Medulla oblongata (tissue), 1 donor: ENCODE results near the gene DZIP1.
A peak's percentile ranks its signal among the peaks of the same experiment; 100 is the strongest.

Experiments
- DNase-seq: peaks from one replicate; pipeline ENCODE4 v3.0.0-alpha.2; 2015; ENCODE audit errors: extremely low spot score

Gene DZIP1

DNA sequence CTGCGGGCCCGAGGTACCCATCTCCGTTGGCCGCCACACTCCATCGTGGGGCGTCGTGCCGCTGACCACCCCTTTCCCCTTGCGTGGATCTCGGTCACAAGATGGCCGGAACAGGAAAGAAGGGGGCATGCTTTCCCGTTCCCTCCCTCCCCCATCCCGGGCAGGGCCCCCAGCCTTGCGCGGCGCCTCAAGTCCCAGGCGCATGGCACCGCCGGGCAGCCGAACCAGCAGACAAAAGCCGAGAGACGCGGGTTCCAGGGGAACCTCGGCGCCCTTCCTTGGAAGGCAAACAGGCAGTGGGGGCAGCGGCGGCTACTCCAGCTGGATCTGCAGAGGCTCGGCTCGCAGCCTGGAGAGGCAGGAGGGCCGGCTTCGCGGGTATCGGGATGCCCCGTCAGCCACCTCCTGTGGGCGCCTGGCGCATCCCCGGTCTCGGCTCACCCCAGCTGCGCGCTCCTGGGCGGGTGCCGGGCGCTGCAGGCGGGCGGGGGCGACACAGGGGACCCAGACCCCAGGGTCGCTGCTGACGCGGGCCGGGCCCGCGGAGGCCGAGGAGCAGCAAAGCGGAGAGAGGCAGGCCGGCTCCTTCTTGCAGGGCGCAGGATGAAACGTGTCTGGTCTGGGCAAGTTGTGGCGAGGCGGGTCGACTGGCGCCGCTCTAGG is 439 bp downstream of the DZIP1 start:
- no peak for DNase-seq

DNA sequence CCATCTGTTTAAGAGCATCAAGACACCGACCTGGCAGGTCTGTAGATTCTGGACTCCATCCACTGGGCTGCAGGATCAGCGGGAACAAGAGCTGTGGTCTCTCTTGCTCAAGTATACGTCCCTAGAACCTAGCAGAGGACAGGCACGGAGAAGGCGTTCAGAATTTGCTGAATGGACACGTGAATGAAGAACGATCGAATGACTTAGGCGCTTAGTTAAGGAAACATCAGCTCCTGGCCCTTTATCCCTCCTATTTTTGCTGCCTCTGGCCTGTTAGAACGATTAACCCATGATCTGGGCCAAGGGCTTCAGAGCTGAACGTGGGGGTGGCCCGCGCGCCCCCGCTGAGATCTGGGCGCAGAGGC is 953 bp downstream of the DZIP1 start:
- peak; percentile 33 for DNase-seq

DNA sequence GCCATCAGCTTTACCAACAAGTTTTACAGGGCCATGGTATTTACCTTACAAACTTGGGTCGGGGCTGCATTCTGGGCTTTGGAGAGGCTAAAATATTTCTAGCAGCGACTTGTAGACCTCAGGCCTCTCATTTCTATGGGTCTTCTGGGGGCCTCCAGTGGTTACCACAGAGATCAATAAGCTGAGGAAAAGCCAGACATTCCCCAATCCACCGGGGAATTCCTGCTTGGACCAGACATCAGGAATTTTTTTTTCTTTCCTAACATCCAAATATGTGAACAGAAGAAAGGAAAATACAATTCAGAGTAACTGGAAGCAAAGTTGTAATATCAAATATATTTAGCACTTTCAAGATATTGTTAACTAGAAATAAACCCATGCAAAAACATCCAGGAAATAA is 1.5 kb downstream of the DZIP1 start:
- DNase-seq = no peak

DNA sequence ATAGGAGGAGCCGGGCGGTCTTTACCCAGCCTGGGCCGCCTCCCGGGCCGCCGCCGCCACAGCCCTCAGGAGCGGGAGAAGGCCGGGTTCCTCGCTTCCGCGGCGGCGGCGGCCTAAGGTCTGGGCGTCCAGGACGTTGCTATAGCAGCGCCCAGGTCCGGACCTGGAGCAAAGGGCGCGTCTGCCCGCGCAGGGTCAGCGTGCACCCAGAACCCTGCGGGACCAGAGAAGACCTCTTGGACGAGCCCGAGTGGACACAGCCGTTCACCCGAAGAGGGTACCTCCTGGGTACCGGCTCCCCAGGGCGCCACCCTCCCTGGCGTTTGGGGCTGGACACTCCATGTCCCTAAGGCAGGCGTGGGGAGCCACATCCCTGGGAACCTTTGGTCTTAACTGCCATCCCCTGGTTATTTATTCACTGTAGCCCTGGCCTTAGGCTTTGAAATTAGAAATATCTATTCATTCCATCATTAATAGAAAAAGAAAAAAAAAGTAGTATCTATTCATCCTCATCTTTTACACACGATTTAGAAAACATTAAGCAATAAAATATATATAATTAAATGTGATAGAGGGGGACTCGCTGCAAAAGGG is 2.4 kb downstream of the DZIP1 start:
- DNase-seq = no peak

DNA sequence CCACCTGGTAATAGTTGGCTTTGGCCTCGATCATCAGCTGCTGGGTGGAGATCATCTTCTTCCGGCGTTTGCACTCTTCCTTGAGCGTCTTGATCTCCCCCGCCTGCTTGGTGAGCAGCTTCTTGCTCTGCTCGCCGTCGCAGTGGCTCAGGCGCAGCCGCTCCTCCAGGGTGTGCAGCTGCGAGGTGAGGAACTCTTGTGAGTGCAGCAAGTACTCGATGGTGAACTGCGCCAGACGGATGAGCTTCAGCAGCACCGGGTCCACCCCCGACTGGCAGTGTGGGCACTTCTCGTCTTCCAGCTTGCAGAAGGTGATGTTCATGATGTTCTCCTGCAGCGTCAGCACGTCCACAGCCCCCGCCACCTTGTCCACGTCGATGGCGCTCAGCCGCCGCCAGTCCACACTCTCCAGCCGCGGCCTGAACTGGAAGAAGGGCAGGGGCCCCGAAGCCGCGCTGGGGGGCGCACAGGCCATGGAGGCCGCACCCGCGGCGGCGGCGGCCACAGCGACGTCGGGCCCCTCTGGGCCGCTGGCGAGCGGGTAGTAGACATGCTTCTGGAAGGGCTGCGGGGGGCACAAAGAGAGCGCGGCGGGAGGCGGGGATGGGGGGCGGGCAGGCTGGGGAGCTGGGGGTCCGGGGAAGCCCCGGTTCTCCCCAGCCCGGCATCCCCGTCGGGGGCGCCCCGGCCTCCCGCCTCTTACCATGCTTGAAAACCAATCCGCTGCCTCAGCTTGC is 3.0 kb downstream of the DZIP1 start:
- no peak for DNase-seq

DNA sequence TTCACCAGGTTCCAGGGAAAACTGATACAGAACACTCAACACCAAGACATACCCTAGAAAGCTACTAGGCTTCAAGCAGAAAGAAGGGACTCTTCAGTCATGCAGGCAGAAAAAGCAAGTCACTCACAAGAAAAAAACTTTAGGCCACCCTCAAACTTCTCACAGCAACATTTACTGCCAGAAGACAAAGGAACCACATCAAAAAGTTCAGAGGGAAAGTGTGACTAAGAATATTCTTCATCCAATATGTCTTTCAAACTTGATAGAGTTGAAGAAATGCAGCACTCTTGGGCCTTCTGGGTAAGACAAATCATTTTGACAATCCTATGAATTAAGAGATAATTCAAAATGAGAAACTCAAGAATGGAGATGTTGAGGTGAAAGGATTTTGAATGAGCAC is 7.7 kb downstream of the DZIP1 start:
- no peak for DNase-seq

DNA sequence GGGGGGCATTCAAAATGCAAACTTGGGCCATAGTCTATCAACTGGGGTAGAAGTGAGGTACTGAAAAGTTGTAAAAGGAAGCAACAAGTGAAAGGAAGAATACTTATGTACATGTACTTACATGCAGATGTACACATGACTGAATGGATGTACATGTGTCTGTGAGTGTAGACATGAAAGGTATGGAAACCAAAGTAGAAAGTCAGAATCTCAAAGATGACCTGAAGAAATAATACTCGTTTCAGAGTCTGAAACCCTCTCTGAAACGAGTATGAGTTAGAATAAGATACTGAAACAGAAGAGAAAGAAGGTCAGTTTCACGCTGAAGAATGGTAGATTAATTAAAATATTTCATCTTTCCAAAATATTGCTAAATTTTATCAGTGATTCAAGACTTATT is 13.9 kb downstream of the DZIP1 start:
- DNase-seq = no peak

DNA sequence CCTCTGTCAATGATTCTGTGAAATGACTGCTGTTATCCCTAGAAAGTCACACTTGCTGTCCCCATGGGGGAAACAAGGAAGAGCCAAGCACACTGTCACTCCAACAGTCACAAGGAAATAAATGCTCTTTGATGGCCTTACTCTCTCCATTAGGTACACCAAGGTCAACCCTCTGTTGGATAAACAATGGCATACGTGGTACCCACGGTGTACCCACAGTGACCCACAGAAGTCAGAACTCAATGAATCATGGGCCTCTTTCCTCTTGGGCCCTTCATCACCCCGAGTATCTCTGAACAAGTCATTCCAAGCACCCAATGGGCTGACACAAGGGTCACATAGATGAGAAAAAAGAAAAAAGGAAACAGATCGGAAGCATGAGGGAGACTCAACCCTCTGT is 15.4 kb downstream of the DZIP1 start:
- no peak for DNase-seq

DNA sequence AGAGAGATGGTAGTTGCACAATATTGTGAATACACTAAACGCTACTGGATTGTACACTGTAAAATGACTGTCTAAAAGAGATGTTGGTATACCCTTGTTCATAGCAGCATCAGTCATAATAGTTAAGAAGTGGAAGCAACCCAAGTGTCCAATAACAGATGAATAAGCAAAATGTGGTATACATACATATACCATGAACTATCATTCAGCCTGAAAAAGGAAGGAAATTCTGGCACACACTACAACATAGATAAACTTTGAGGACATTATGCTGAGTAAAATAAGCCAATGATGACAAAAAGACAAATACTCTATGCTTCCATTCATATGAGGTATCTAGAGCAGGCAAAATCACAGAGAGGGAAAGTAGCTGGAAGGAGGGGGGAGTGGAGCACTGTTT is 16.0 kb downstream of the DZIP1 start:
- no peak for DNase-seq

DNA sequence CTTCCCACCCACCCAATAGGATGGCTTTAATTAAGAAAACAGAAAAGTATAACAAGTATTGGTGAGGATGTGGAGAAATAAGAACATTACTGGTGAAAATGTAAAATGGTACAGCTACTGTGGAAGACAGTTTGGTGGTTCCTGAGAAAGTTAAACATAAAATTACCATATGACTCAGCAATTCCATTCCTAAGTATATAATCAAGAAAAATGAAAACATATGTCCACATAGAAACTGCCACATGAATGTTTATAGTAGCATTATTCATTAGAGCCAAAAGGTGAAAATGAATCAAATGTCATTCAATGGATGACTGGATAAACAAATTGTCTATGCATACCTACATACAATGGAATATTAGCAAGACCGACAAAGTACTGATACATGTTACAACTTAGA is 16.9 kb downstream of the DZIP1 start:
- DNase-seq = no peak

DNA sequence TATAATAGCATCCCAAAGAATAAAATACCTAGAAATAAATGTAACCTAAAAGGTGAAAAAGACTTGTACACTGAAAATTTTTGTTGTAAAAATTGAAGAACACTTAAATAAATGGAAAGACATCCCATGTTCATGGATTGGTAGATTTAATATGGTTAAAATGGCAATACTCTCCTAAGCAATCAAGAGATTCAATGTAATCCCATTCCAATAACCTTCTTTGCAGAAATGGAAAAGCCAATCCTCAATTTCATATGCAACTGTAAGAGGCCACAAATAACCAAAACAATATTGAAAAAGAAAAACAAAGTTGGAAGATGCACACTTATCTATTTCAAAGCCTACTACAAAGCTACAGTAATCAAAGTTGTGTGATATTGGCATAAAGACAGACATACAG is 17.7 kb downstream of the DZIP1 start:
- no peak for DNase-seq

DNA sequence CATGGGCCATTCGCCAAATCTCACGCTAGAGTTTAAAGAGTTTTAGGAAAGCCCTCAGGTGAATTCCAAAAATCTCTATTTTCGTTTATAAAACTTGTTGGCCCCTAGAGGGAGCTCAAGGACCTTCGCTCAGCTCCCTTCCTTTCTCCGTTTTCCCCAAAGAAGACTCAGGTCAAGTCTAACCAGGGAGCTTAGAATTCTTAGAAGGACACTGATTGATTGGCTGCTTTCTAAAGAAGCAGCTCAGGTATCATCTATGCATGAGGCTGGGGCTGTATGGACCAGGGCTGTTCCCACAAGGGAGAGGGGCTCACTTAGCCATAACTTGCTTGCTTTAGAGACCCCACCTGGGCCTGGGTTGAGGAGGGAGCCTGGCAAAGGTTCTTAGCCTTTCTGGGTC is 20.5 kb downstream of the DZIP1 start:
- DNase-seq = peak; percentile 65

DNA sequence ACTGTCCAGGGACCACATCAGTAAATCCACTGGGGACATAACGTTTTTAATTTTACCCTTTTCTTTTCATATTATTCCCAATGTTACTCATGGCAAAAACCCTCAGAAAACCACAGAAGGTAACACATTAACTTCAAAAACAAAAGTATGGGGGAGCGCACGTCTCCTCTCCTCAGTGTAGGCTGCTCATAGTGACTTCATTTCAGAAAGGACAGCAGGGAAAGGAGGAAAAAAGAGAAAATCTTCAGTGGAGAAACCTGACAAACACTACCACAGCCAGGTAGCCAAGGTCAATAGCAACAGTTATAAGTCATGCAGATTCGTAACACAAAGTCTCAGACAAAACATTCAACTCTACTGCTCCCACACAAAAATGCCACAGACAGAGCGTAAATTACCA is 21.4 kb downstream of the DZIP1 start:
- no peak for DNase-seq

DNA sequence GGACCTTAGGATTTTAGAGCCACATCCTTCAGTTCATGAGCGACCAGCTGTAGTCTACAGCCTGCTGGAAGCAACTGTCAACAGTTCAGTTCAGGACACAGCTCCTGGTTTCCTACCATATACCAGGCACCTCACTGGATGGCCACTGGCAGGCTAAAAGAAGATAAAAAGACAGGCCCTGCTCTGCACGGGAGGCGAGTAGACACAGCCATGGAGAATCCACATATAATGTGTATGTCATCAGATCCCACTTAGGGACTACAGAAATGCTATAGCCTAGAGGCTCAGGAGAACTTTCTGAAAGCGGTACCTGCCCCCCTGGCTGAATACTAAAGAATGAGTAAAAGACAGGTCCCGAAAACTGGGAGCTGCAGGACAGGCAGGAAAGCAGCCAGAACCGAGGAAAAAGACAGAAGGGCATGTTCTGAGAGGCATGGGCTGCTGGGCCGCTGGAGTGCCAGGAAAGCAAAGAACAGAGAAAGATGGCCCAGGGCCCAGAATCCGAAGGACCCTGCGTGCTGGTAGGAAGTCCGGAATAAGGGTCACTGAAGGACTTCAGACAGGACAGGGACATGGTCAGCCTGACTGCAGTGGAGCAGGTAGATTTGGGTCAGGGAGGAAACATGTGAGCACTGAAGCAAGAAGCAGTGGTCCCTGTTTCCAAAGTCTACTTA is 23.5 kb downstream of the DZIP1 start:
- peak; percentile 57 for DNase-seq

DNA sequence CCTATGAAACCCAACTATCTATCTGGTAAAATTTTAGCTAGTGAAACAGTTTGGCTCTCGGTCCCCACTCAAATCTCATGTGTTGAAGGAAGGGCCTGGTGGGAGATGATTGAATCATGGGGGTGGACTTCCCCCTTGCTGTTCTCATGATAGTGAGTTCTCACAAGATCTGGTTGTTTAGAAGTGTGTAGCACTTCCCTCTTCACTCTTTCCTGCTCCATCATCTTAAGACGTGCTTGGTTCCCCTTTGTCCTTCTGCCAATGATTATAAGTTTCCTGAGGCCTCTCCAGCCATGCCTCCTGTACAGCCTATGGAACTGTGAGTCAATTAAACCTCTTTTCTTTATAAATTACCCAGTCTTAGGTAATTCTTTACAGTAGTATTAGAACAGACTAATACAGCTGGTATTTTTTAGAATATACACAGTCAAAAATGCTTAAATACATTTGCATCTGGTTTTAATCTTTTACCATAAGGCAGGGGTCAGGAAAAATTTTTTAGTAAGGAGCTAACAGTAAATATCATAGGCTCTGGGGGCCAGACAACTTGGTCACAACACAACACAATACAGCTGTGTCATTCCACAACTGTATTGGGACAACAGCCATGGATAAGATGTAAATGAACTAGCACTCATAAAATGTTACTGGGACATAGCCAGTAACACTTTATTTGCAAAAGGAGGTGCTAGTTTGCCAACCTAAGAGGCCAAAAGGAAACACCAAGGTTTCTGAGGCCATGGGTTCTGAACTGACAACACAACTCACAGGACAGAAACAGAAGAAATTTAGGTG is 24.3 kb downstream of the DZIP1 start:
- no peak for DNase-seq

DNA sequence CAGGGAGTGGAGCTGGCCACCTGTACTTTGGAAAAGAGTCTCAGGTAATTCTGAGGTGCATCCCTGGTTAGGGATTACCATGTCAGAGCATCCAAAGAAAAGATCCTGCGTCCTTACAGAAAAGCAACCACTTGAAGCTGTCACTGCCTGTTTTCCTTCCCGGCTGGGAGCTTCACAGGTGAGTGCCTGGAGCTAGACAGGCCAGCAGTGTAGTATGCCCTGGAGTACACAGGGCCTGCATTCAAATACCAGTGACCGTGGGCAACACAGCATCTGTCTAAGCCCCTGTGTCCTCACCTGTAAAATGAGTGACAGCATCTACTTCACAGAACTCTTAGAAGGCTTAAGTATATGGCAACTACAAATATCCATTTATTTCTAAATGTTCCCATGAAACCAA is 29.0 kb downstream of the DZIP1 start:
- DNase-seq = no peak

DNA sequence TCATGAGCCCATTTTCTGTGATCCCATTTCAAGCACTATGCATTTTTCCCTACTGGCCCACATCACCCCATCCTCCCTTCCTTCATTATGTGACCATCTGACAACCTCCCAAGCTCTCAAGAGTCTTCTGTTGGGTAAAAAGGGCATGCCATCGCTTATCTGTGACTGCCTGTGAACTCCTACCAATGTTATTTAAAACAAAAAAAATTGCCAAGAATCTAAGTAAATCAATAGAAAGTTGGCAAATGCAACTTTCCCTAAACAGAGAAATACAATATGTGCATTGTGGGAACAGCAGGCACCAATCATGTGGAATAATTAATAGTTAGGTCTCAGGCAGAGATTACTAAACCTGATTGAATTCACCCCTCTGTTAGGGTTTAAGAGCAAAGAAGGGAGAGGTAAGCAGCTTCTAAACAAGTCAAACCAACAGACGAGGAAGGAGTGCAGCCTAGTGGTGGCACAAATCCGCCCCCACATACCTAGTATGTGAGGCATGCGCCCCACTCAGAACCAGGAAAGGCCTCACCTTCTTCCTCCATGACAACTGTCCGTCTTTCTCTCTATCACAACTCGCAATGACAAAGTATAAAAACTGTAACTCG is 29.8 kb downstream of the DZIP1 start:
- no peak for DNase-seq

DNA sequence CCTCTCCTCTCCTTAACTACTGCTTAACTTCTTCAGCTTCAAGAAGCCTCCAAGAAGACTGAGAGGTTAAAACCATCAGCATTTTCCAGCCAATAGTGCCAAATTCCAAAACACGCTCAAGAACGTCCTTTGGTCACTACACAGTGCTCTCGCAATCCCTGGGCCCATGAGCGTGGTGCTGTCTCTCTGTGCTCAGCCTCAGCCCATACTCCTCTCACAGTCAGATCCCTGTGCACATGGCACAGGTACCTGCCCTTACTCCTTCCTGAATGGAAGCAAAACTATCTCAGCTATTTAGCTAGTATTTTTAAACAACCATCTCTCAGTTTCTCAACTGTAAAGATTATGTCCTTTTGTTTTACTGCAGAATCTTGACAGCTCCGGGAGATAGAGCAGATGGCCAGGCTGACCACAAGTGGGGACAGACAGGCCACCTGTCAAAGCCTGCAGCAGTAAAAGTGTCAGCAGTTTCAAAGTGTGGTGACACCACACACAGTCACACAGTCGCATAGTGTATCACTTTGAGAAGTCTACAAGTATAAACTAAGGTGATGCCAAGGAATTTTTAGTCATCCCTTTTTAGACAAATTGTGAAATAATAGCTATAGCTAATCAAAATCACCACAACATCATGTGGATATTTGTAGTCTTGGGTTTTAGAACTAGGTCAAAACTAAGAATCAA is 35.7 kb downstream of the DZIP1 start:
- DNase-seq = no peak

DNA sequence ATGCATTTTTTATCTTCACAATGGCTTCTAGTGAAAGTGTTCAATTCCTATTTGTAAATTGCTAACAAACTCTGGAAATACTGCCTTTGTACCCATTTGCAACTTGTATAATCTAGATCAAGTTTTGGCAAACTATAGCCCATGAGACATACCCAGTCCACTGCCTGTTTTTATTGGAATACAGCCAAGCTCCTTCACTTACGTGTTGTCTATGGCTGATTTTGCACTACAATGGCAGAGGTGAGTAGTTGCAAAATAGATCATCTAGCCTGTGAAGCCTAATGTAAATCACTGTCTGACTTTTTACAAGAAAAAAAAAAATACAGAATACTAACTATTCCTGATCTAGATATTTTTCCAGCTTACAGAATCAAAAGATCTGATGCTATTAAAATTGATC is 37.1 kb downstream of the DZIP1 start:
- DNase-seq = no peak

DNA sequence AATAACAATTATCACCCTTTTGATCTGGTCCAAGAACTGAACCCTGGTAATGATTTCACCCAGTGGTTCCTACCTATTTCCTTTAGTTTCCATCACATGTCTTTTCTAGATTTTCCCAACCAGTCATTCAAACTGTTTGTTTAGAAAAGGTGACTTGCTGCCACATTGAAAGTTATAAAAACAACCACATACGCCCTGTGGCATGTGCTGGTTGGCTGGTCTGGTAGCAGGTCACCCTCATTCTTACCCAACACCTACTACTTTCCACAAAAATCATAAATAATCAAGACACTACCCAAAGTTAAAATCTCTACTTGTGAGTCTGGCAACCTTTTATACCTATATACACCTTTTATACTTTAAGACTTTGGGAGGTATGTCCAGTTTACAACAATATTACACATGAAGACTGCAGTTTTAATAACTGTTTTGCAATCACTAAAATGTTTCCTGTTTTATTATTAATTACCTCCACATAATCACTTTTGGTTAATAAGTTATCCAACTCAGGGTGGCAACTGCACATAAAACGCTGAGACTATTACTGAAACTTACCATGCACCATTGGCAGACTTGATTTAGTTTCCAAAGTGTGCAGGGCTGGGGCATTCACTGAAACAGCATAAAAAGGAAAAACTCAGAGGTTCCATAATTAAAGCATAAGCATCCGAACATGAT is 38.9 kb downstream of the DZIP1 start:
- no peak for DNase-seq

DNA sequence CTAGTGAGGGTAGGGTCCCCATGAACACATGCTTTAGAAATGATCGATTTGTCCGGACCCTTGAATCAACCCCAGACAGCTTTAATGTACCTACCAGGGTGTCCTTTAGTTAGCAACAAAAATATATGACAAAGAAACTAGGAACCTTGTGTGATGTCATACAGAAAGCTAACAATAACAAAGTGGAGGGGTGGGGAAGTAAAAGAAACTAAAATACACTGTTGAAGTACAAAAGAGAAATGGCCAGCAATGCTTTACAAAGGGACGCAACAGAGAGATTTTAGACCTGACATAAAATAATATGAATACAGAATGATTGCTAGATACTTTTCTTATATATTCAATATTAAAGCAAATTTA is 40.0 kb downstream of the DZIP1 start:
- no peak for DNase-seq
